Esophagus squamous epithelium (tissue), 4 donors: ENCODE measurements around the gene HPCAL4.

Experiments used
- POLR2A ChIP-seq, 4 donors: fragments of 450-650 bp; IDR thresholded peaks; one replicate each; pipeline ENCODE4 v1.6.1; 2017; ENCODE audit warnings: antibody characterized with exemption in 4 of 4, mild to moderate bottlenecking in 4 of 4, moderate library complexity in 3 of 4
- TF ChIP-seq, protein P1 (sequence below), 6 experiments: fragments of 450-650 bp in 4 of 6; fragments of 200-600 bp in 2 of 6; sonication (generic) in 2 of 6; IDR thresholded peaks; one replicate each; pipeline ENCODE4 v1.5.1; 2016 to 2019; ENCODE audit warnings: antibody characterized with exemption in 6 of 6, mild to moderate bottlenecking in 4 of 6, moderate library complexity in 4 of 6

DNA sequence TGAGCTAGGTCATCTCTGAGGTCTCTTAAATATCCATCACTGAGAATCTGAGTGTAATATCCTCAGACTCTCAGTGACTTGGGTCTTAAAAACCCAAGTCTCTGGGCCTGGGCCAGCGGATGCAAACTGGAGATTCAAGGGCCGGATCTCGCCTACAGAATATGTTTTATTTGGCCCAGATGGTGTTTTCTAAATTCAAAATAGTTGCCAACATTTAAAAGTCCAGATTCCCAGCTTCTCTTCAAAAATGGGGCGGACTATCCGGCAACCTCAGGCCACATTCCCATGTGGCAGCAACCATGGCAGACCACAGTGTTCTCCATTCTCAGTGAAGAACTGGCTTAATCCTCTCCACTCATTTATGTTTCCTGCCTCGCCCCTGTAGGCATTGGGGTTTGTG lies 39.1 kb downstream of the HPCAL4 start:
- TF ChIP-seq, protein P1, sequence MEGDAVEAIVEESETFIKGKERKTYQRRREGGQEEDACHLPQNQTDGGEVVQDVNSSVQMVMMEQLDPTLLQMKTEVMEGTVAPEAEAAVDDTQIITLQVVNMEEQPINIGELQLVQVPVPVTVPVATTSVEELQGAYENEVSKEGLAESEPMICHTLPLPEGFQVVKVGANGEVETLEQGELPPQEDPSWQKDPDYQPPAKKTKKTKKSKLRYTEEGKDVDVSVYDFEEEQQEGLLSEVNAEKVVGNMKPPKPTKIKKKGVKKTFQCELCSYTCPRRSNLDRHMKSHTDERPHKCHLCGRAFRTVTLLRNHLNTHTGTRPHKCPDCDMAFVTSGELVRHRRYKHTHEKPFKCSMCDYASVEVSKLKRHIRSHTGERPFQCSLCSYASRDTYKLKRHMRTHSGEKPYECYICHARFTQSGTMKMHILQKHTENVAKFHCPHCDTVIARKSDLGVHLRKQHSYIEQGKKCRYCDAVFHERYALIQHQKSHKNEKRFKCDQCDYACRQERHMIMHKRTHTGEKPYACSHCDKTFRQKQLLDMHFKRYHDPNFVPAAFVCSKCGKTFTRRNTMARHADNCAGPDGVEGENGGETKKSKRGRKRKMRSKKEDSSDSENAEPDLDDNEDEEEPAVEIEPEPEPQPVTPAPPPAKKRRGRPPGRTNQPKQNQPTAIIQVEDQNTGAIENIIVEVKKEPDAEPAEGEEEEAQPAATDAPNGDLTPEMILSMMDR (IDR thresholded peaks at IDR 0.05), result no peak
- TF ChIP-seq POLR2A (IDR thresholded peaks at IDR 0.05), result no peak
